Measurements from ENCODE around the gene TMEM144.

- TF ChIP-seq, protein P1, sequence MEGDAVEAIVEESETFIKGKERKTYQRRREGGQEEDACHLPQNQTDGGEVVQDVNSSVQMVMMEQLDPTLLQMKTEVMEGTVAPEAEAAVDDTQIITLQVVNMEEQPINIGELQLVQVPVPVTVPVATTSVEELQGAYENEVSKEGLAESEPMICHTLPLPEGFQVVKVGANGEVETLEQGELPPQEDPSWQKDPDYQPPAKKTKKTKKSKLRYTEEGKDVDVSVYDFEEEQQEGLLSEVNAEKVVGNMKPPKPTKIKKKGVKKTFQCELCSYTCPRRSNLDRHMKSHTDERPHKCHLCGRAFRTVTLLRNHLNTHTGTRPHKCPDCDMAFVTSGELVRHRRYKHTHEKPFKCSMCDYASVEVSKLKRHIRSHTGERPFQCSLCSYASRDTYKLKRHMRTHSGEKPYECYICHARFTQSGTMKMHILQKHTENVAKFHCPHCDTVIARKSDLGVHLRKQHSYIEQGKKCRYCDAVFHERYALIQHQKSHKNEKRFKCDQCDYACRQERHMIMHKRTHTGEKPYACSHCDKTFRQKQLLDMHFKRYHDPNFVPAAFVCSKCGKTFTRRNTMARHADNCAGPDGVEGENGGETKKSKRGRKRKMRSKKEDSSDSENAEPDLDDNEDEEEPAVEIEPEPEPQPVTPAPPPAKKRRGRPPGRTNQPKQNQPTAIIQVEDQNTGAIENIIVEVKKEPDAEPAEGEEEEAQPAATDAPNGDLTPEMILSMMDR (conservative IDR thresholded peaks at IDR 0.05; ENCODE audit: low read length): no peak
- TF ChIP-seq EZH2phosphoT487 (IDR thresholded peaks at IDR 0.05; ENCODE audit: borderline replicate concordance): no peak
Measured at GRCh38 chr4:158211222-158211621, 936 bp downstream of the TMEM144 start.

Measured in Loucy (cell line).